GM03348 (cell line): ENCODE data around the gene C1GALT1.
"Not testable (repeated sequence)": the region's sequence is repeated elsewhere in the genome, so short reads cannot be mapped to it uniquely, and the experiment has no call there.

Experiments
- DNase-seq: peaks from one replicate; pipeline ENCODE4 v3.0.0; 2012; ENCODE audit warnings: low spot score

Gene C1GALT1

DNA sequence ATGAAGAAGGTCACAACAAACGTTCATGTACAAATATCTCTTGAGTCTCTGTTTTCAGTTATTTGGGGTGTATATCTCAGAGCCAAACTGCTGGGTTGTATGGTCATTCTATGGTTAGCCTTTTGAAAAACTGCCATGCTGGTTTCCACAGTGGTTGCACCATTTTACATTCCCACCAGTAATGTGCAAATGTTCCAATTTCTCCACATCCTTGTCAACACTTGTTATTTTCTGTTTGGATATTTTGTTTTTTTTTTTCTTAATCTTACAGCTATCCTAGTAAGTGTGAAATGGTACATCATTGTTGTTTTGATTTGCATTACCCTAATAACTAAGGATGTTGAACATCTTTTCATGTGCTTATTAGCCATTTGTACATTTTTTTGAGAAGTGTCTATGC, 13.0 kb upstream of the C1GALT1 start:
- no peak for DNase-seq

DNA sequence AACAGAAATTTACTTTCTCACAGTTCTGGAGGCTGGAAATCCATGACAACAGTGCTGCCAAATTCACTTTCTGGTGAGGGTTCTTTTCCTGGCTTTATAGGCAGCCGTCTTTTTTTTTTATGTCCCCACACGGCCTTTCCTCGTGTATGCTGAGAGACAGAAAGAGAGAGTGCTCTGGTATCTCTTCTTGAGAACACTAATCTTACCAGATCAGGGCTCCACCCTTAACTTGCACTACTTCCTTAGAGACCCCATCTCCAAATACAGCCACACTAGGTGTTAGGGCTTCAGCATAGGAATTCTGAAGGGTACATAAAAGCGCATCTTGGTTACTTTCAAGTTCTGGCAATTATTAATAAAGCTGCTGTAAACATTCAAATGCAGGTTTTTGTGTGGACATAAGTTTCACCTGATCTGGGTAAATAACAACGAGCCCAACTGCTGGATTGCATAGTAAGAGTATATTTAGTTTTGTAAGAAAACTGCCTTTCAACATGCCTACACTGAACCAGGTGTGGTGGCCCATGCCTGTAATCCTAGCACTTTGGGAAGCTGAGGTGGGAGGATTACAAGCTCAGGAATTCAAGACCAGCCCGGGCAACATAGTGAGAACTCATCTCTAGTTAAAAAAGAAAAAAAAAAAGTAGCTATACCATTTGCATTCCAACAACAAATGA, 8.2 kb upstream of the C1GALT1 start:
- no peak for DNase-seq

DNA sequence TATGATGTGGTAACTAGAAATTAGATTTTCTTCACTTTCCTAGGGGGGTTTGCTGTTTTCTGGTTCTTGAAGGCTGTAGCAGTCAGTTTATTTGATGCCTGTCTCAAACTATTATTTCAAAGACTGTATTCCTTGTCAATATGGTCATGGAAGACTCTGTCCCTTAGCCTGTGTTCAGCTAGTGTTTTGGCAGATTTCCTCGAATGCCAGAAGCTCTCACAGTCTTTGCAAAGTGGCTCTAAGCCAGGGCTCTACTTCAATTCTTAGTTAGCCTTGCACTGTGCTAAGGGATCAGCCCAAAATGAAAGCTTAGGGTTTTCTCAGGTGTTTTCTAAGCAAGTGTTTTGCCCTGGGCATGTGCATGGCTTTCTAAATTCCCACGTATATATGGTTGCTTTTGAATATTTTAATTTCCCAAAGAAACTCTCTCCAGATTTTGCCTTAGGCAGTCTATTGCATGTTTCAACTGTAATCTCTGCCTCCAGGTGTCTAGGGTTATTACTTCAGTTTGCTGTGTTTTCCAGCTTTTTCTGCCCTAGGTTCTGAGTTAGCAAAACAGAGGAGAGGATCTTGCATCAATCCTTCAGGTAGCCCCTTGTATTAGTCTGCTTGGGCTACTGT, 7.2 kb upstream of the C1GALT1 start:
- no peak for DNase-seq

DNA sequence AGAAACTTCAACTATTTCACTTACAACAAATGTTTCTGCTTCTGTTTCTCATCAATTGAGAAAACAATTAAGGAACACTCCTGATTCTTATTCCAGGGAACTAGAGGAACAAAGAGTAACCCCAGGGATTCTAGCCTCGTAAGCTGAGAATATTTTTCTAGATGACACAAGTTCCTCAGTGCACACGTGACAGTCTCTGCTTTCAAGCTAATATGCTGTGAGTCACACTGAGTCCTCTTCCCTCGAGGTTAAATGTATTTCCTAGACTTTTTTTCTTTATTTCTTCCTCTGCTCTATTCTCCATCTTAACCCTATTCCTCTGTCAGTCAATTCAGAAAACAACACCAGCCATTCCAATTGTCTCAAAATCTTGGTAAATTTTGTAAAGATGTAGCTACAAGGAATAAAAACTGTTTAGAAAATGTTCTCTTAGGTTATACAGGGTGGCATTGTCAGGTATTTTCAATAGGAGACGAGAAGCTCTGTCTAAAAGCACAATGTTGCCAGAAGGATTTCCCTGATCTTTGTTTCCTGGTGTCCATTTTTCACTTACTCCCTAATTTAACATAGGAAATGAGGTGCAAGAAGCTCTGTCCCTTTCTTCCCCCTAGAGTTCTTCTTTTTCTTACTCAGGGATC, 5.8 kb upstream of the C1GALT1 start:
- DNase-seq: peak; percentile 68

DNA sequence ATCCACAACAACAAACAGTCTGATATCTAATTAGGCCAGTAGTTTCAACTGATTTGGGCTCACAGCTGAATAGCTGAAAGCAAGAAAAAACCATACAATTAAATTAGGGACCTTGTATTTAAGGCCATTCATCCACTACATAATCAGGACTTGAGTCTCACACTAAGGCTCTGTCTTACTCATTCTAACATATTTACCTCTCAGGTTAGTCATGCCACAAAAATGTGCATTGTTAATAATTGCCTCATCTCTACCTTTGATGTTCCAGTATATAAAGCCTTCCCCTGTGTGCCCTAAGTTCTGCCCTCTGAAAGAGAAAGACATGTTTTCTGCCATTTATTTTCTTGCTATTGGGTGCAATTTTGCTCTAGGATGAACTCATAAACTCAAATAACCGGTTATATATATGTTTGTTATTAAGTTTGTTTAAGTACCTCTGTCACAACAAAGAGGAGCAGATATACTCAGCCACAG, 5.3 kb upstream of the C1GALT1 start:
- DNase-seq: peak; percentile 22

DNA sequence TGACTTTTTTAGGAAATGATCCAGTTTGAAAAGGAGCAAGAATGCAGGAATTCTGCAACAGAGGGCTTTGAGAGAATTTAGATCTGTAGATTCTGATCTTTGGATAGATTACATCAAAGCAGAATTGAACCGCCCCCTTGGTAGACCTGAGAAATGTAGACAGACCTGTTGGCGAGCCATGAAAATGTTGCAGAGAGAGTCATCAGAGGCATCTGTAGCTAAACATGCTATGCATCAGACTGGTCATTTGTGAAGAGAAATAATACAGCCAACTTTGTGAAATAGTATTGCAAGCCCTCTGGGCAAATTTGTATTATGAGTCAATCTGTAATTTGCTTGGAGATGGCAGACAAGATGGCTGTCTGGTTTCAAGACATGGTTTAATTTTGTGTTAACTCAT, 4.3 kb upstream of the C1GALT1 start:
- no peak for DNase-seq

DNA sequence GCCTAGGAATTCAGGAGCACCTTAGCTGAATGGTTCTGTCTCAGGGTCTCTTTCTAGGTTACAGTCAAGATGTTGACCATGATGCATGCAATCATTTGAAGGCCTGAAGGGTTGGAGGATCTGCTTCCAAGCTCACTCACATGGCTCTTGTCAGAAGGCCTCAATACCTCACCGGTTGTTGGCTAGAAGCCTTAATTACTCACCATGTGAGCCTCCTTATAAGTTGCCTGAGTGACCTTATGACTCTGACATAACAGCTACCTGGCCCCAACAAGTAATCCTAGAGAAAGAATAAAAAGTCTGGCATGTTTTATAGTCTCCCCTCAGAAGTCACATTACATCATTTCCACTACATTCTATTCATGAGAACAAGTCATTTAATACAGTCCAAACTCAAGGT, 3.4 kb upstream of the C1GALT1 start:
- DNase-seq: no peak

DNA sequence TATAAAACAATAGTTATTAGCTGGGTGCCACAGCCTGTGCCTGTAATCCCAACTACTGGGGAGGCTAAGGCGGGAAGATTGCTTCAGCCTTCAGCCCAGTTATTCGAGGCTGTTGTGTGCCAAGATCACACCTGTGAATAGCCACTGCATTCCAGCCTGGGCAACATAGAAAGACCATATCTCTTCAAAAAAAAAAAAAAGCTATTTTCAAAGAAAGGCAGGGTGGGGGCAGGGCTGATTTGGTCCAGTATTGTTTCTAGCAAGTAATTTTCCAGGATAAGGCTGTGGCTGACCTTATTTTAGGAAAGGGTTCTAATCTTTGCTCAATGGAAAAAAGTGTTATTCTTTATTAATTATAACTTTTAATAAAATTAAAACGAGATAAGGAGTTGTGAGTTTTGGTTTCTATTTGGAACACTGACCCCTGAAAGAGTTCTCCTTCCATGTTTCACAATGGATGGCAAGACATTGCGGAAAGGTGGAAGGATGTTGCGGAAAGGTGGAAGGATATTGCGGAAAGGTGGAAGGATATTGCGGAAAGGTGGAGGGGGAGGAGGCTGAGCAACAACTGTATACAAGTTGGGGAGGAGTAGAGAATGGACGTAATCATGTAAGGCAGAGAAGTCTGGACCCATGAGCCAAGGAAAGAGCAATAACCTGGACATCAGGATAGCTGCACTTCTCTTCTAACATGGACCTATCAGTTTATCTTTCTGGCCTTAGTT, 1.5 kb upstream of the C1GALT1 start:
- DNase-seq: no peak

DNA sequence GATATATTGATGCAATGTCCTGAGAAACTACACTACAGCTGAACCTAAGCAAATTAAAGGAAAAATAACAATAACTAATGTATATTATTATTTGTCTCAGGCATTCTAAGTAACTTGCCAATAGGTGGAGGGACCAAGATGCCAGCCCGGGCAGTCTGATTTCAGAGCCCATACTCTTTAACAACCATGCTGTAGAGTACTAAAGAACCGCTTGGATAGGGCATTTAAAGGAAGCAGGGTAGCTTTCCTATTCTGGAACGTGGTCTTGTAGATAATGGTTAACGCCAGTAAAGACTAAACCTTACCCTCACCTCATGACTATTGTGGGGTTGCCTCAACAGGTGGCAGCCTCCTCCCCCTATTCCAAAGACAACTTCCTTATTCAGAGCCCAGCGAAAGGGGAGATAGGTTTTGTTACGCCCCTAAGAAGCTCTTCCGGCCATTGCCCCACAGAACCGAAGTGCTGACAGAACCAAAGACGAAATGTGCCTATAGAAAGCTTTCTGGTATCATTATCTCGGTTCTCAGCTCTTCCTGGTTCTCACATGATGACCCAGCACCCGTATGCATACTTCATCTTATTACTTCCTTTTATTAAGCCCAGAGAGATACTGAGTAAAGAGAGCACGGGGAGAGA, 707 bp upstream of the C1GALT1 start:
- DNase-seq: peak; percentile 12

DNA sequence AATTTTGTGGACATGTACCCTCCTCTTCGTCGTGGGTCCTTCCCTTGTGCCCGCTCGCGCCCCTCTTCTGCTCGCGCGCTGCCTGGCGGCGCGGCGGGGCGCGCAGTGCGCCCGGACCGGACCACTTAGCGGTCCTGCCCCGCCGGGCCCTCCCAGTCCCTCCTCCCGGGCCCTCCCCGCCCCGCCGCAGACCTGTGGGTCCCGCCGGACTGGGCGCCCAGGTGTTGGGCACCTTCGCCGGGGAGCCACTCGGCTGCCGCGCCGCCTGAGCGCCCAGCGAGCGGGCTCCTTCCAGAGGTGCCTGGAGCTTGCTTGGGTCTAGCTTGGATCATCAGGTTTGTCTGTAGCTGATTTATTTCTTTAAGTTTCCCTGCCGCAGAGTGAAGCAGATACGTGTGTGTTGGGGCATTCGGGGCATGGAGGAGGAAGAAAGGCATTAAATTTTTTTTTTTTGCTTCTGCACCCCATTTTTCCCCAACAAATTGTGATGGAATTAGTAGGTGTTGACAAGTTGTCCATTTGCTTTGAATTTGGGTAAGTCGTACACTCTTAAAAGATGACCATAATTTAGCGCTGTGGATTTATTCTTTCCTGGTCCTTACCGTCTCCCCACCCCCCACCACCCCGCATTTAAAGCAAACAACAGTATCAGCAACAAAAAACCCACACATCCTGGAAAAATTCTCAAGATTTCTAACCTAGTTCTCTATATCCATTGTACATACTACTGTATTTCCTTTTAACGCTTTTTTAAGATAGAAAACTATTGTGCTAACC, 905 bp downstream of the C1GALT1 start:
- DNase-seq: peak; percentile 65

DNA sequence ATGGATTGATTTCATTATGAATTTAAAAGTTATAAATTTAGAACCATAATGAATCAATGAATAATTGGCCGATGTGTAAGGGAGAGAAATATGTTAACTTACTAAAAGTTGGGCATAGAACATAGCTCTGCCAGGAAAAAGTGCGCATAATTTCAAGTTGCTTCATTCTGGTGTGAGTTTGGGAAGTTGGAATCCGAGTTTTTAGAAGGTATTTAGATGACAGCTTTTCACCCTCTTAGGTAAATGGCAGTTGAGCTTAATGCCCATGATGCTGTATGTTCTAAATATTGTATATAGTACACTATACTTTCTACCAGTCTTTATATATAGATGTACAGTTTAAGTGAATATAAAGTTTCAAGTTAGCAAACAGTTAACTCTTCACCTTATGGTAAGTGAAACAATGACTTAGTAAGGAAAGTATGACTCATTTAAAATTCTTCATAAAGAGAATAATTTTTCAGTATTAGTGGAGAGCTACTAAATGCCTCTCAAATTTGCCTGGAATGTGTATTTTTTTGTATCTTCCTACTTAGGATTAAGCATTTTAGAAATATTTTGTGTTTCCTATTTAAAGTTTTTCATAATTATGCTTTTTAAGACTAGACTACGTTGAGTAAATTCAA, 1.6 kb downstream of the C1GALT1 start:
- peak; percentile 14 for DNase-seq

DNA sequence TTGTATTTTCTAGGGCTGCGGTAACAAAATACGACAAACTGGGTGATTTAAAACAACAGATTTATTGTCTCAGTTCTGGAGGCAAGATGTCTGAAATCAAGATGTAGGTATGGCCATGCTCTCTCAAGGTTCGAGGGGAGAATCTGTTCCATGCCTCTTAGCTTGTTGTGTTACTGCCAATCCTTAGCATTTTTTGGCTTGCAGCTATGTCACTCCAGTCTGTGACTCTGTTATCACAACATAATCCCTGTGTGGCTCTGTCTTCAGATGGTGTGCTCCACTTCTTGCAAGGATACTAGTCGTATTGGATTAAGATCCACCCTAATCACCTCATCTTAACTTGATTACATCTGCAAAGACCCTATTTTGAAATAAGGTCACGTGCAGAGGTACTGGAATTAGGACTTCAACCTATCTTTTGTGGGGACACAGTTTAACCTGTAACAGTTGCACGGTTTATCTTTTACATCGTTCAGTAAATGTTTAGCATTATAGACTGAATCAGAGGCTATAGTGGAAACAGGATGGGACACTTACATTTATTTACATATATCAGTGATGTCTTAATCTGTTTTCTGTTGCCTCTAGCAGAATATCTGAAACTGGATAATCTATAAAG, 3.1 kb downstream of the C1GALT1 start:
- DNase-seq: no peak

DNA sequence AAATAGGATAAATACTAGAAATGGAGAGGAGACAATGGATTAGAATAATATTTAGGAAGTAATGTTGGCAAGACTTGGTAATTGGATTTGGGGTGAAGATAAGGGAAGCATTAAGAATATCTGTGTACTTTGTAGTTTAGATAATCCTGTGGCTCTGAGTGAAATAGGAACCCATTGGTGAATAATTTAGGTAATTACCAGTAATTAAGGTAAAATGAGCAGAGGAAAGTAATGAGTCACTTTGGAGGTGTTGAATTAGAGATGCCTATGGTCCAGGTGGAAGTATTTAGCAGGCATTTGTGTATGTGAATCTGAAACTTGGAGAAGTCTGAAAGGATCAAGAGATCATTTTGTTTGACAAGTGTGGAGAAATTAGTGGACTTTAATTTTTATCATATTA, 5.7 kb downstream of the C1GALT1 start:
- DNase-seq: no peak

DNA sequence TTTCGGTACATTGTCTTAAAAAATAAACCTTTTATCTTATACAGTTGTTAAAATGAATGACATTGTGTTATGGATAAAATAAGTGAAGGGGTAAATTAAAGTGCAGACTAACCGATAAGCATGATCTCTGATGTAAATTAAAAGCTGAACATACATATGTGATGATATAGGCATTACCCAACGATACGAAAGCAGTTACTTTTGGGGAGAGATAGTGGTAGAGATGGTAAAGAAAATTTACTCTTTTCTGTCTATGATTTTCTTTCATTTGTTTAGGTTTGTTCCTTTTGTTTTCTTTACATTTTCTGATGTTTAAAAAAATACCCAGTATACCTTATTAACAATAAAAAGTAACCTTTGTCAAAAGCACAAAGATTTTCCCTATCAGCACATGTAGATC, 6.4 kb downstream of the C1GALT1 start:
- DNase-seq: no peak

DNA sequence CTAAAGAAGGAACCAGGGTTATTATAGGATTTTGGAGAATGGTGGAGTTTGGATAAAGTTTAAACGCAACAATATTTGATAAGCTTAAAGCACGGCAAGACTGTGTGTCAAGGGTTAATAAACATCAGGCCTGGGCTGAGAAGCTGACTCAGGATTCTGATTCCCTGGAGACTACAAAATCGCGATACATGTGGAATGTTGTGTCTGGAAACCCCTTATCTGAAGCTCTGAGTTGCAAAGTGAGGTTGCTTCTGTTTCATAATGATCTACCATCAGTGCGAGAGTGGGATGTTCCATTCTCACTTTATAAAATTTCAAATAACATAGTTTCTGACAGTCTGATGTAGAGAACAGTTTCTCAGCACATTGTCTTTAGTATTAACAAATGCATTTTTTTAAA, 7.8 kb downstream of the C1GALT1 start:
- DNase-seq: peak; percentile 33

DNA sequence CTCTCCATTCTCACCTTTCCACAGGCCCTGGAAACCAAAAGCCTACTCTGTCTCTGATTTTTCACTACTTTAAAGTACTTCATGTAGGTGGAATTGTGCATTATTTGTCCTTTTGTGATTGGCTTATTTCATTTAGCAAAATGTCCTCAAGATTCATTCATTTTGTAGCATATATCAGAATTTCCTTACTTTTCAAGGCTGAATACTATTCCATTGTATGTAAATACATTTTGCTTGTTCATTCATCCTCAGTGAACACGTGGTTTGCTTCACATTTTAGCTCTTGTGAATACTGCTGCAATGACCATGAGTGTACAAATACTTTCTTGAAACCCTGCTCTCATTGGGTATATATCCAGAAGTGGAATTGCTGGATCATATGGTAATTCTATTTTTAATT, 8.8 kb downstream of the C1GALT1 start:
- no peak for DNase-seq

DNA sequence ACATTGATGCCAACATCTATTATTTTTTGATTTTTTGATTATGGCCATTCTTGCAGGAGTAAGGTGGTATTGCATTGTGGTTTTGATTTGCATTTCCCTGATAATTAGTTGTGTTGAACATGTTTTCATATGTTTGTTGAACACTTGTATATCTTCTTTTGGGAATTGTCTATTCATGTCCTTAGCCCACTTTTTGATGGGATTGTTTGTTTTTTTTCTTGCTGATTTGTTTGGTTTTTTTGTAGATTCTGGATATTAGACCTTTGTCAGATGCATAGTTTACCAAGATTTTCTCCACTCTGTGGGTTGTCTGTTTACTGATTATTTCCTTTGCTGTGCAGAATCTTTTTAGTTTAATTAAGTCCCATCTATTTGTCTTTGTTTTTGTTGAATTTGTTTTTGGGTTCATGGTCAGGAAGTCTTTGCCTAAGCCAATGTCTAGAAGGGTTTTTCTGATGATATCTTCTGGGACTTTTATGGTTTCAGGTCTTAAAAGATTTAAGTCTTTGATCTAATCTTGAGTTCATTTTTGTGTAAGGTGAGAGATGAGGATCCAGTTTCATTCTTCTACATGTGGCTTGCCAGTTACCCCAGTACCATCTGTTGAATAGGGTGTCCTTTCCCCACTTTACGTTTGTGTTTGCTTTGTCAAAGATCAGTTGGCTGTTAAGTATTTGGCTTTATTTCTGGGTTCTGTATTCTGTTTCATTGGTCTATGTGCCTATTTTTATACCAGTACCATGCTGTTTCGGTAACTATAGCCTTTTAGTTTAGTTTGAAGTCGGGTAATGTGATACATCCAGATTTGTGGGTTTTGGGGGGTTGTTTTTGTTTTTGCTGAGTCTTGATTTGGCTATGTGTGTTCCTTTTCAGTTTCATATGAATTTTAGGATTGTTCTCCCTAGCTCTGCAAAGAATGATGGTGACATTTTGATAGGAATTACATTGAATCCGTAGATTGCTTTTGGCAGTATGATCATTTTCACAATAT, 10.7 kb downstream of the C1GALT1 start:
- DNase-seq: not testable (repeated sequence)

DNA sequence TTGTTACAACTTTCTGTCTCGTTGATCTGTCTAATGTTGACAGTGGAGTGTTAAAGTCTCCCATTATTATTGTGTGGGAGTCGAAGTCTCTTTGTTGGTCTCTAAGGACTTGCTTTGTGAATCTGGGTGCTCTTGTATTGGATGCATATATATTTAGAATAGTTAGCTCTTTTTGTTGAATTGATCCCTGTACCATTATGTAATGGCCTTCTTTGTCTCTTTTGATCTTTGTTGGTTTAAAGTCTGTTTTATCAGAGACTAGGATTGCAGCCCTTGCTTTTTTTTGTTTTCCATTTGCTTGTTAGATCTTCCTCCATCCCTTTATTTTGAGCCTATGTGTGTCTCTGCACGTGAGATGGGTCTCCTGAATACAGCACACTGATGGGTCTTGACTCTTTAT, 17.2 kb downstream of the C1GALT1 start:
- DNase-seq: not testable (repeated sequence)

DNA sequence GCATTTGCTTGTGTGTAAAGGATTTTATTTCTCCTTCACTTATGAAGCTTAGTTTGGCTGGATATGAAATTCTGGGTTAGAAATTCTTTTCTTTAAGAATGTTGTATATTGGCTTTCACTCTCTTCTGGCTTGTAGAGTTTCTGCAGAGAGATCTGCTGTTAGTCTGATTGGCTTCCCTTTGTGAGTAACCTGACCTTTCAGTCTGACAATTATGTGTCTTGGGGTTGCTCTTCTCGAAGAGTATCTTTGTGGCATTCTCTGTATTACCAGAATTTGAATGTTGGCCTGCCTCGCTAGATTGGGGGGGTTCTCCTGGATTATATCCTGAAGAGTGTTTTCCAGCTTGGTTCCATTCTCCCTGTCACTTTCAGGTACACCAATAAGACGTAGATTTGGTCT, 17.9 kb downstream of the C1GALT1 start:
- not testable (repeated sequence) for DNase-seq
